ENCODE measurements around the gene MAL.

DNA sequence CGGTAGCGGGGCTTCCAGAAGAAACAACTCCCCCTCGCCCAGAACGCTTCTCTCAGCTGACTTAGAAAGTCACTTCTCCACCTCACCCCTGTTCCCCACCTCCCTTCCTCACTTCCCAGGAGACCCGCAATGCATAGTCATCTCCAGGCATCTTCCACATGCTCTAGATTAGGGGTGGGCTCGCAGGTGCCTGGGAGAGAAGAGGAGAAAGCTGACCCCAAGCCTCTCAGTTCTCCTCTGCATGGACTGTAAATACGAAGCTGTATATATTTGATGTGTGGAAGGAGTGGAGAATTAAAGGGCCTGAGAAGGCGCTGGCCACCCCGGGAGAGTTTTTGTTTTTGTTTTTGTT is 1.8 kb downstream of the MAL start:
- TF ChIP-seq, protein P1, sequence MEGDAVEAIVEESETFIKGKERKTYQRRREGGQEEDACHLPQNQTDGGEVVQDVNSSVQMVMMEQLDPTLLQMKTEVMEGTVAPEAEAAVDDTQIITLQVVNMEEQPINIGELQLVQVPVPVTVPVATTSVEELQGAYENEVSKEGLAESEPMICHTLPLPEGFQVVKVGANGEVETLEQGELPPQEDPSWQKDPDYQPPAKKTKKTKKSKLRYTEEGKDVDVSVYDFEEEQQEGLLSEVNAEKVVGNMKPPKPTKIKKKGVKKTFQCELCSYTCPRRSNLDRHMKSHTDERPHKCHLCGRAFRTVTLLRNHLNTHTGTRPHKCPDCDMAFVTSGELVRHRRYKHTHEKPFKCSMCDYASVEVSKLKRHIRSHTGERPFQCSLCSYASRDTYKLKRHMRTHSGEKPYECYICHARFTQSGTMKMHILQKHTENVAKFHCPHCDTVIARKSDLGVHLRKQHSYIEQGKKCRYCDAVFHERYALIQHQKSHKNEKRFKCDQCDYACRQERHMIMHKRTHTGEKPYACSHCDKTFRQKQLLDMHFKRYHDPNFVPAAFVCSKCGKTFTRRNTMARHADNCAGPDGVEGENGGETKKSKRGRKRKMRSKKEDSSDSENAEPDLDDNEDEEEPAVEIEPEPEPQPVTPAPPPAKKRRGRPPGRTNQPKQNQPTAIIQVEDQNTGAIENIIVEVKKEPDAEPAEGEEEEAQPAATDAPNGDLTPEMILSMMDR (conservative IDR thresholded peaks at IDR 0.05) = no peak
- TF ChIP-seq ZFX (IDR thresholded peaks at IDR 0.05) = no peak

Data from C4-2B (cell line).